HEK293 (cell line): ENCODE data around the gene S100A4.

Source experiments
- CTCF ChIA-PET: fragments of 350-600 bp; formaldehyde crosslinking; extraction: SDS; loops from one replicate; lab custom pipeline; 2021; ENCODE audit warnings: antibody characterized with exemption; lab: Yijun Ruan, JAX
- POLR2A ChIA-PET: fragments of 300-600 bp; formaldehyde crosslinking; extraction: SDS; loops from one replicate; lab custom pipeline; 2020; ENCODE audit warnings: antibody characterized with exemption, inconsistent platforms; lab: Yijun Ruan, JAX
- H3K27ac ChIP-seq: fragments of 200-500 bp; sonication (Bioruptor generic); 2 replicates; pipeline ENCODE4 v1.5.1; 2014; ENCODE audit warnings: low read depth, low read length, control low read depth, inconsistent platforms; ENCODE audit errors: extremely low read depth
- H3K36me3 ChIP-seq, 2 experiments: fragments of 200-500 bp in 1 of 2; sonication (Bioruptor generic) in 1 of 2; 1 replicate in 1 of 2; 2 replicates in 1 of 2; pipeline ENCODE4 v1.5.1; 2014 to 2017; ENCODE audit warnings: inconsistent platforms in 2 of 2, low read length in 2 of 2; ENCODE audit not compliant: control insufficient read depth in 2 of 2, insufficient read depth in 1 of 2
- H3K4me1 ChIP-seq: fragments of 200-500 bp; sonication (Bioruptor generic); 2 replicates; pipeline ENCODE4 v1.5.1; 2014; ENCODE audit warnings: mild to moderate bottlenecking, low read length, inconsistent platforms; ENCODE audit not compliant: control insufficient read depth, insufficient read depth
- H3K4me3 ChIP-seq: 2 replicates; pipeline ENCODE4 v1.5.1; 2011; ENCODE audit warnings: low read depth, mild to moderate bottlenecking, control low read depth, low read length, moderate library complexity
- H3K9me3 ChIP-seq: fragments of 200-500 bp; sonication (Bioruptor generic); 2 replicates; pipeline ENCODE4 v1.5.1; 2014; ENCODE audit warnings: low read depth, low read length, inconsistent platforms; ENCODE audit not compliant: control insufficient read depth, insufficient read depth
- ATF2 ChIP-seq: fragments of 450-650 bp; formaldehyde crosslinking; IDR thresholded peaks from 2 replicates; pipeline ENCODE4 v1.5.1; 2016; ENCODE audit warnings: missing biosample characterization, missing genetic modification characterization, low read depth
- EGR2 ChIP-seq: fragments of 450-650 bp; formaldehyde crosslinking; IDR thresholded peaks from 2 replicates; pipeline ENCODE4 v1.5.1; 2016; ENCODE audit warnings: low read depth, missing biosample characterization, missing genetic modification characterization
- GLI4 ChIP-seq: fragments of 450-650 bp; formaldehyde crosslinking; IDR thresholded peaks from 2 replicates; pipeline ENCODE4 v1.5.1; 2016; ENCODE audit warnings: missing biosample characterization, missing genetic modification characterization
- GLIS2 ChIP-seq: fragments of 450-650 bp; formaldehyde crosslinking; IDR thresholded peaks from 2 replicates; pipeline ENCODE4 v1.5.1; 2016; ENCODE audit warnings: missing biosample characterization, missing genetic modification characterization
- KLF1 ChIP-seq: fragments of 450-650 bp; formaldehyde crosslinking; IDR thresholded peaks from 2 replicates; pipeline ENCODE4 v1.5.1; 2016; ENCODE audit warnings: missing biosample characterization, missing genetic modification characterization
- MYNN ChIP-seq: fragments of 450-650 bp; formaldehyde crosslinking; IDR thresholded peaks from 2 replicates; pipeline ENCODE4 v1.5.1; 2016; ENCODE audit warnings: missing biosample characterization, missing genetic modification characterization, borderline replicate concordance
- PRDM4 ChIP-seq: fragments of 450-650 bp; formaldehyde crosslinking; IDR thresholded peaks from 2 replicates; pipeline ENCODE4 v1.5.1; 2017; ENCODE audit warnings: missing biosample characterization, missing genetic modification characterization
- TSHZ1 ChIP-seq: fragments of 450-650 bp; formaldehyde crosslinking; IDR thresholded peaks from 2 replicates; pipeline ENCODE4 v1.5.1; 2016; ENCODE audit warnings: missing biosample characterization, missing genetic modification characterization, borderline replicate concordance
- ZBTB17 ChIP-seq: fragments of 450-650 bp; formaldehyde crosslinking; IDR thresholded peaks from 2 replicates; pipeline ENCODE4 v1.5.1; 2016; ENCODE audit warnings: missing biosample characterization, missing genetic modification characterization
- ZFHX2 ChIP-seq: fragments of 450-650 bp; formaldehyde crosslinking; conservative IDR thresholded peaks from 2 replicates; pipeline ENCODE4 v1.5.1; 2016; ENCODE audit warnings: missing biosample characterization, missing genetic modification characterization
- ZNF19 ChIP-seq: fragments of 450-650 bp; formaldehyde crosslinking; IDR thresholded peaks from 2 replicates; pipeline ENCODE4; 2016; ENCODE audit warnings: missing biosample characterization, missing genetic modification characterization, low read depth
- ZNF280D ChIP-seq: fragments of 450-650 bp; formaldehyde crosslinking; IDR thresholded peaks from 2 replicates; pipeline ENCODE4 v1.5.1; 2016; ENCODE audit warnings: missing biosample characterization, missing genetic modification characterization
- ZNF510 ChIP-seq: fragments of 450-650 bp; formaldehyde crosslinking; IDR thresholded peaks from 2 replicates; pipeline ENCODE4 v1.5.1; 2018; ENCODE audit warnings: mild to moderate bottlenecking, missing genetic modification characterization, missing biosample characterization; ENCODE audit not compliant: insufficient replicate concordance
- ZNF548 ChIP-seq: fragments of 450-650 bp; formaldehyde crosslinking; IDR thresholded peaks from 2 replicates; pipeline ENCODE4 v1.5.1; 2016; ENCODE audit warnings: missing biosample characterization, missing genetic modification characterization
- ZNF654 ChIP-seq: fragments of 450-650 bp; formaldehyde crosslinking; IDR thresholded peaks from 2 replicates; pipeline ENCODE4 v1.5.1; 2016; ENCODE audit warnings: low read depth, missing biosample characterization, missing genetic modification characterization
- ZNF658 ChIP-seq: fragments of 450-650 bp; formaldehyde crosslinking; IDR thresholded peaks from 2 replicates; pipeline ENCODE4; 2016; ENCODE audit warnings: missing biosample characterization, missing genetic modification characterization

S100A4 gene

GRCh38 chr1:153578490-153578889, 32.9 kb upstream of the S100A4 start:
- TF ChIP-seq TSHZ1 (tag by site-specific recombination) (no peak), ZBTB17 (no peak), PRDM4 (tag by site-specific recombination) (no peak), ZNF280D (tag by site-specific recombination) (no peak), ZNF548 (no peak), ATF2 (tag by site-specific recombination) (no peak), GLIS2 (tag by site-specific recombination) (no peak), ZNF19 (tag by site-specific recombination) (no peak), ZNF658 (tag by site-specific recombination) (no peak), ZNF510 (no peak)
- H3K36me3 ChIP-seq: no peaks in the 10 kb centered on the region
- POLR2A ChIA-PET: interaction anchor here (0.9 kb wide), 2 partner anchors 41 to 49 kb away, joined by 3 read pairs; partner anchors contain the start of gene S100A13
- H3K4me1 ChIP-seq: no peaks in the 10 kb centered on the region
- no peaks in the 10 kb centered on the region for H3K9me3 ChIP-seq
- CTCF ChIA-PET: interaction anchor here (0.6 to 2.8 kb wide), 6 partner anchors 16 to 277 kb away, joined by 3 to 24 read pairs (median 4); partner anchors contain the start of genes S100A1 and S100A13
- H3K27ac ChIP-seq: no peak overlapping the region
- no peak overlapping the region for H3K4me3 ChIP-seq

GRCh38 chr1:153577624-153578051, 32.0 kb upstream of the S100A4 start:
- no peak overlapping the region for H3K4me3 ChIP-seq
- peak; percentile 40 for TF ChIP-seq EGR2
- no peak for TF ChIP-seq GLI4 (tag by site-specific recombination)
- no peak for TF ChIP-seq MYNN
- no peak for TF ChIP-seq ZNF654 (tag by site-specific recombination)
- peak; percentile 99 for TF ChIP-seq KLF1 (tag by site-specific recombination)
- TF ChIP-seq ZFHX2 (tag by site-specific recombination): peak; percentile 61
- H3K9me3 ChIP-seq: no peaks in the 10 kb centered on the region
- CTCF ChIA-PET: interaction anchor here (1.1 to 2.8 kb wide), 7 partner anchors 8 to 67 kb away, joined by 3 to 24 read pairs (median 5); partner anchors contain the start of genes S100A1 and S100A13
- no peak overlapping the region for H3K27ac ChIP-seq
- no peaks in the 10 kb centered on the region for H3K4me1 ChIP-seq
- POLR2A ChIA-PET: interaction anchor here (0.7 to 1.7 kb wide), 7 partner anchors 10 to 70 kb away, joined by 3 to 11 read pairs (median 5); partner anchors contain the start of genes CHTOP and S100A13
- no peaks in the 10 kb centered on the region for H3K36me3 ChIP-seq
